Heart left ventricle (tissue), 13 donors: Measurements from ENCODE around the gene URAD.

Source experiments
- CTCF ChIP-seq, 12 donors: fragments of 200-600 bp; sonication (generic) in 4 of 12; IDR thresholded peaks; one replicate each; pipeline versions ENCODE4 v1.5.0 to v1.8.0; 2018 to 2022; ENCODE audit warnings: antibody characterized with exemption in 12 of 12, mild to moderate bottlenecking in 5 of 12
- POLR2A ChIP-seq, 2 donors: fragments of 450-650 bp; IDR thresholded peaks; one replicate each; pipeline ENCODE4 v1.6.1; 2017; ENCODE audit warnings: antibody characterized with exemption in 2 of 2, mild to moderate bottlenecking in 2 of 2, moderate library complexity in 2 of 2
- donor health status: ischemic (EF 13 %, LVEDD 7.1; RV severe dilation, severe dysfunction).
- donor health status: DM: no; HTN: yes; CAD: no.
- donor health status: DM: no; HTN: no; CAD: no.
- donor health status: ischemic (EF 25% LVEDD 6.9; RV normal size, moderate dysfunction).
- donor health status: ischemic (EF 25% LVEDD 5.7; RV mildly dilated, moderate dysfunction).
- donor health status: ischemic (EF 35%, LVEDD 5.7; RV mildly dilated, moderate dysfunction).
- donor health status: nonischemic (EF 11% LVEDD 7.7; RV severe dilation, severe dysfunction).
- donor health status: DM: yes; HTN: yes; CAD: no.
- donor health status: PGD.
- donor health status: ischemic (EF 29% LVEDD 5.4; RV normal size, mild dysfunction).
- donor health status: nonischemic (EF 23%, LVEDD 6.1; RV moderate dilation, normal function).

GRCh38 chr13:27962128-27962841 lies 26.2 kb downstream of the URAD start:
- TF ChIP-seq CTCF (IDR thresholded peaks at IDR 0.05): no peak
- TF ChIP-seq POLR2A (IDR thresholded peaks at IDR 0.05): no peak
